HG03039 (cell line): ENCODE measurements around the gene RPP21.

Source experiments
- ATAC-seq: cut with Tn5 transposase; IDR thresholded peaks from one replicate; pipeline ENCODE4 v1.9.1; 2021; ENCODE audit warnings: mild to moderate bottlenecking, moderate library complexity; ENCODE audit not compliant: unreplicated experiment

RPP21 gene

DNA sequence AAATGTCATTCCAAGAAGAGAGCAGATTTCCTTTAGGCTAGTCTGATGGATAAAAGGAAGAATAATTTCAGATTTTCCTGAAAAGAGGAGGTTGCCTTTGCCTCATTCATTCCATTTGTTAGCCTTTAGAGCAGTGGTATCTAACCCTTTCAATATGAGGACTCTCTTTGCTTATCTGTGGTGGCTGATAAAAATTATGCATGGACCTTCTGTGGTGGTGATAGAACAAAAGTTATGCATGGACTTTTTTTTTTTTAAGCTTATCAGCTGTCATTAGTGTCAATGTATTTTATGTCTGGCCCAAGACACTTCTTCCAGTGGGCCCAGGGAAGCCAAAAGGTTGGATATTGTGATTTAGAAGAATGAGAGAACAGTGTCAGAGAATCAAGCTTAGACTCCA is 16.6 kb upstream of the RPP21 start:
- ATAC-seq, result no peak

- ATAC-seq, result no peak
Observed at GRCh38 chr6:30329331-30329730, 15.6 kb upstream of the RPP21 start.

DNA sequence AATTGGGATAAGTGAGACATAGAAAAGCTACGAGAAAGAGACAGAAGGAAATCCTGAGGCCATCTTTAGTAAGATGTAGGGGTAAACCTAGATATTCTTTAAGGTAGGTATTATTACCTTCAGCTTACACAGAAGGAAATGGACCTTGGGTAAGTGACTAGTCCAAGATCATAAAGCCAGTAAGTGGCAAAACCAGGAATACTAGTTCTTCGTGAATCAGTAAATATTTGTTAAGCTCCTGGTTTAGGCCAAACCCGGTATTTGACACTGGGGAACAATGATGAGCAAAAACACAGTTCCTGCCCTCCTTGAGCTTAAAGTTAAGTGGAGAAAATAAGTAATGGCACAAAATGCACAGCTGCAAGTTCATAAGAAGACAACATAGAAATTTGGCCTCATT is 13.0 kb upstream of the RPP21 start:
- no peak for ATAC-seq

- ATAC-seq, result no peak
Observed at GRCh38 chr6:30334075-30334783, 10.7 kb upstream of the RPP21 start.

- no peak for ATAC-seq
Observed at GRCh38 chr6:30340589-30341054, 4.3 kb upstream of the RPP21 start.

DNA sequence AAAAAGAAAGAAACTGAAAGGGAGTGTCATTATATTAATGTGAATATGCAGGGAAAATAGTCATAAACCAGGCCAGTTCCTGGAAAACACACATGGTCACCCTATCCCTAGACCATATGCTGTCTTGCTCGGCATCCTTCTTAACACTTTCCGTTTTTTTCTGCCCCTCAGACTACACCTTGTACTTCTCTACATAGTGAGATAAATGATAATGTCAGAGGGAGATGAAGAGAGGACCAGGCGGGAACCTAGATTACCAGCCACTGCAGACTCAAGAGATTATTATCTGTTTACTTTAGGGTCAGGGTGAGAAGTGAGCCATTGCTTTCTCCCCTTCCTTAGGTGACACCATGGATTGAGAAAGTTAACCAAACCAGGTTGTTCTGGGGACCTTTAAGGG is 3.7 kb upstream of the RPP21 start:
- no peak for ATAC-seq

- ATAC-seq, result no peak
Observed at GRCh38 chr6:30341728-30342127, 3.2 kb upstream of the RPP21 start.

- no peak for ATAC-seq
Observed at GRCh38 chr6:30344191-30344867, 627 bp upstream of the RPP21 start.

GRCh38 chr6:30345852-30346251 is 896 bp downstream of the RPP21 start:
- no peak for ATAC-seq

GRCh38 chr6:30348957-30349356 is 4.0 kb downstream of the RPP21 start:
- ATAC-seq, result no peak

- no peak for ATAC-seq
Observed at GRCh38 chr6:30349421-30350177, 4.6 kb downstream of the RPP21 start.

DNA sequence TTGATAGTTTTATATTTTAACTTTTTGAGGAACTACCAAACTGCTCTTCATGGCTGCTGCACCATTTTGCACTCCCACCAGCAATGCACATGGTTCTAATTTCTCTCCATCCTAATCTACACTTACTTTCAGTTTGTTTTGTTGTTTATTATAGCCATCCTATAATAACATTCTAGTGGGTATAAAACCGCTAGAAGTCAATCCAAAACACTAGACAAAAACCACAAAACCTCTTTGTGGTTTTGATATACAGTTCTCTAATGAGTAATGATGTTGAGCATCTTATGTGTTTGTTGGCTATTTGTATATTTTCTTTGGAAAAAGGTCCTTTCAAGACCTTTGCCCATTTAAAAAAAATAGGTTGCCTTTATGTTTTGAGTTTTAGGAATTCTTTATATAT is 5.6 kb downstream of the RPP21 start:
- ATAC-seq, result no peak

DNA sequence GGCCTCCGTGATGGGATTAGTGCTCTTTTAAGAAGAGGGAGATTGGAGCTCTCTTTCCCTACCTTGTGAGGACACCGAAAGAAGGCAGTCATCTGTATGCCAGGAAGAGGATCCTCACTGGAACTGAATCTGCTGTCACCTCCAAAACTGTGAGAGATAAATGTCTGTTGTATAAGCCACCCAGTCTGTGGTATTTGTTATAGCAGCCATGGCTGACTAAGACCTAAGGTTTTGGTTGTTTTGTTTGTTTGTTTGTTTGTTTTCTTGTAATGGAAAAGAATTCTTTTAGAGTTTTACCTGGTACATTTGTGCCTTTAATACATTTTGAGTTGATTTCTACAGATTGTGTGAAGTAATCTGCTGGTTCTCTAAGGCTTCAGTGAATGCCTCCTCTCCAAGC is 7.6 kb downstream of the RPP21 start:
- ATAC-seq, result no peak

- ATAC-seq, result no peak
Observed at GRCh38 chr6:30355281-30355680, 10.3 kb downstream of the RPP21 start.

- ATAC-seq, result no peak
Observed at GRCh38 chr6:30356536-30356935, 11.6 kb downstream of the RPP21 start.

DNA sequence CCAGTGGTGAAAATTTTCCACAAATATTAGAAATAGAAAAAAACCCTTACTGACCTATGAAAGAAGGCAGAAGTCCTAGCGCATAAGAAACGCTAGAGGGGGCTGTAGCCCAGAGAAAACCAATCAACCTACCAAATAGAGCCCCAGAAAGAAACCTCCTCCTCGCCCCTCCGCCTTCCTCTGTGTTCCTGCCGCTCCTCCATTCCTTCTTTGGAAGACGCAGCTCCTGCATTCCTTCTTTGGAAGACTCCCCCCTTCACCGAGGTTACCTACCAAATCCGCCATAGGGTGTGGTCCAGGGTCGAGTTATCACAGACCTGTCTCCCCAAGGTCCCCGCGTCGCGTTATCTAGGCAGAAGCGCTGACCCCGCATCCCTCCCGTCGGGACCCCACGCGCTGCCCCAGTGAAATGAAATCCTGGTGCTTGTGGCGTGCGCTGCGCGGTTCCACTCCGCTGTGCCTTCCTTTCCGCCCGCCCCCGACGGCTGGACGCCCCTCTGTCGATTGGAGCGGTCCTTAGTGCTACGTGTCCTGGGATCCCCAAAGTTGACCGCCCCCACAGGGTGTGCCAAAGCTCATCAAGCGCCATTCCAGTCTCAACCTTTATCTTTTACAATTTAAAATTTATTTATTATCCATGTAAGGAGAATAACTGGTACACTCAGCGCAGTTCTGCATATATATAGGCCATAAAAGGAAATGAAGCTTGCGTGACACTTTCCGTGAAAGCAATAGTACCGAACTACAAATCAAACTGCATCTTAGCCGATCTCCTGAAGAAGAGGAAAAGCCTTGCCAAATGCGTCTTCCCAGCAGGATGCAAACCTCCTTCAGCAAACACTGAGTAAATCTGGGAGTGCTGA is 13.0 kb downstream of the RPP21 start:
- no peak for ATAC-seq

GRCh38 chr6:30359276-30359675 is 14.3 kb downstream of the RPP21 start:
- ATAC-seq, result no peak

- no peak for ATAC-seq
Observed at GRCh38 chr6:30360139-30360538, 15.2 kb downstream of the RPP21 start.

DNA sequence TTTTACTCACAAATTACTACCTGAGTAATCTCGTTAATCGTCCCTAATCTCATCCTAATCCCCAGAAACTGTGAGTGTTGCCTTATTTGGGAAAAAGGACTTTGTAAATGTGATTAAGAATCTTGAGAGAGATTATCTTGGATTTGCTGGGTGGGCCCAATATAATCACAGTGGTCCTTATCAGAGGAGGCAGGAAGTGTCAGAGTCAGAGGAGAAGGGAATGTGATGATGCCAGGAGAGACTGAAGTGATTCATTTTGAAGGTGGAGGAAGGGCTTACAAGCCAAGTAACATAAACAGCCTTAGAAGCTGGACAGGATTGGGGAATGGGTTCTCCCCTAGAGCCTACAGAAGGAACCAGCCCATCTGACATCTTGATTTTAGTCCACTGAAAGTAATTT is 16.7 kb downstream of the RPP21 start:
- ATAC-seq, result no peak

GRCh38 chr6:30363459-30363858 is 18.5 kb downstream of the RPP21 start:
- ATAC-seq, result no peak

DNA sequence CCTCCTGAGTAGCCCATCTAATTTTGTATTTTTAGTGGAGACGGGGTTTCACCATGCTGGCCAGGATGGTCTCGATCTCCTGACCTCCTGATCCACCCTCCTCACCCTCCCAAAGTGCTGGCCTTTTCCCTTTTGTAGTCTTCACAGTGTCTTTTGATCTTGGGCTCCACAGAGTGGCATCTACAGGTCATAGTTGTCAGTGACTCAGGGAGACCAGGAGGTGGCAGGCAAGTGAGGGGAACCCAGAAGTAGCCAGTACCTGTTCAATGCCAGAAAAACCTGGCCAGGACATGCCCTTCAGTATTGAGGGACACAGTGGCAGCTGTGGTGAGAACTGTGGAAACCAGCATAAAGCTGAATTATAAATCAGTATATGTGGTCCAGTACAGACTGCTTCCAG is 19.6 kb downstream of the RPP21 start:
- ATAC-seq, result no peak
